Measurements from ENCODE around the gene IGF1R.

GRCh38 chr15:98737159-98737558 lies 88.8 kb downstream of the IGF1R start:
- no peak for TF ChIP-seq CTCF (conservative IDR thresholded peaks at IDR 0.05)
- TF ChIP-seq ZFX (IDR thresholded peaks at IDR 0.05) = no peak
